Brain microvascular endothelial cell (primary cell): Measurements from ENCODE around the gene CD6.

Source experiments
- DNase-seq: peaks from one replicate; pipeline ENCODE4 v3.0.0-alpha.2; 2020
- H3K27ac ChIP-seq: fragments of 250-450 bp; sonication (Bioruptor Pico); 2 replicates; pipeline ENCODE4 v1.5.1; 2020; ENCODE audit warnings: mild to moderate bottlenecking, moderate library complexity
- H3K27me3 ChIP-seq: fragments of 250-450 bp; sonication (Bioruptor Pico); replicated peaks from 2 replicates; pipeline ENCODE4 v1.5.1; 2020; ENCODE audit warnings: mild to moderate bottlenecking
- H3K36me3 ChIP-seq: fragments of 250-450 bp; sonication (Bioruptor Pico); replicated peaks from 2 replicates; pipeline ENCODE4 v1.5.1; 2020; ENCODE audit warnings: mild to moderate bottlenecking
- H3K4me3 ChIP-seq: 2 replicates; pipeline ENCODE4 v1.5.1; 2011; ENCODE audit warnings: low read depth, mild to moderate bottlenecking, control low read depth, low read length, moderate library complexity
- CTCF ChIP-seq: IDR thresholded peaks from 2 replicates; pipeline ENCODE4 v1.5.1; 2011; ENCODE audit warnings: low read depth, mild to moderate bottlenecking, moderate library complexity, low read length, control low read depth, inconsistent platforms; ENCODE audit errors: missing control alignments
- in situ Hi-C: cut with HindIII; loops from 2 replicates; pipeline ENCODE4 v1.10.0; 2017; ENCODE audit warnings: low sequenced_read_pairs, low pct_ligation_motif_present

The CD6 gene

GRCh38 chr11:61020551-61021235 is 49.2 kb downstream of the CD6 start:
- DNase-seq = no peak
- no peaks in the 10 kb centered on the region for H3K36me3 ChIP-seq
- no peak overlapping the region for H3K27ac ChIP-seq
- in situ Hi-C loops = no loop called here
- peaks cover 21% of the 10 kb centered on the region for H3K27me3 ChIP-seq
- no peak overlapping the region for H3K4me3 ChIP-seq
- no peak for TF ChIP-seq CTCF

- Histone ChIP-seq H3K27ac (no peak overlapping the region), H3K4me3 (no peak overlapping the region), H3K27me3 (peaks cover 21% of the 10 kb centered on the region), H3K36me3 (no peaks in the 10 kb centered on the region)
- no peak for DNase-seq
- in situ Hi-C loops = no loop called here
- TF ChIP-seq CTCF = no peak
Measured at GRCh38 chr11:61021661-61022212, 50.3 kb downstream of the CD6 start.

GRCh38 chr11:61022311-61023085 is 51.0 kb downstream of the CD6 start:
- Histone ChIP-seq H3K27ac (no peak overlapping the region), H3K27me3 (peaks cover 21% of the 10 kb centered on the region), H3K4me3 (no peak overlapping the region), H3K36me3 (no peaks in the 10 kb centered on the region)
- in situ Hi-C loops = no loop called here
- no peak for DNase-seq
- no peak for TF ChIP-seq CTCF

GRCh38 chr11:61023086-61023965 is 51.8 kb downstream of the CD6 start:
- no peak for TF ChIP-seq CTCF
- Histone ChIP-seq H3K27ac (no peak overlapping the region), H3K27me3 (peaks cover 21% of the 10 kb centered on the region), H3K36me3 (no peaks in the 10 kb centered on the region), H3K4me3 (no peak overlapping the region)
- in situ Hi-C loops = no loop called here
- no peak for DNase-seq

GRCh38 chr11:61023966-61024295 is 52.5 kb downstream of the CD6 start:
- H3K4me3 ChIP-seq = no peak overlapping the region
- H3K27ac ChIP-seq = no peak overlapping the region
- no peaks in the 10 kb centered on the region for H3K36me3 ChIP-seq
- no peak for TF ChIP-seq CTCF
- peaks cover 21% of the 10 kb centered on the region for H3K27me3 ChIP-seq
- no peak for DNase-seq
- in situ Hi-C loops = no loop called here
